Parathyroid adenoma (tissue), 2 donors: ENCODE data around the gene TMEM247.

Experiments
- H2AFZ ChIP-seq: fragments of 300-600 bp; sonication (generic); one replicate; pipeline ENCODE4 v1.7.0; 2017; ENCODE audit warnings: antibody characterized with exemption, mild to moderate bottlenecking
- H3K27ac ChIP-seq: fragments of 300-600 bp; sonication (generic); one replicate; pipeline ENCODE4 v1.7.0; 2017
- H3K27me3 ChIP-seq: fragments of 300-600 bp; sonication (generic); one replicate; pipeline ENCODE4 v1.7.0; 2017; ENCODE audit warnings: low read length; ENCODE audit not compliant: control insufficient read depth, insufficient read depth
- H3K36me3 ChIP-seq: fragments of 300-600 bp; sonication (generic); one replicate; pipeline ENCODE4 v1.7.0; 2017; ENCODE audit warnings: low read length; ENCODE audit not compliant: control insufficient read depth, insufficient read depth
- H3K4me1 ChIP-seq: fragments of 300-600 bp; sonication (generic); one replicate; pipeline ENCODE4 v1.7.0; 2017; ENCODE audit warnings: control low read depth
- H3K4me2 ChIP-seq: fragments of 300-600 bp; sonication (generic); one replicate; pipeline ENCODE4 v1.7.0; 2017; ENCODE audit warnings: low read length
- H3K4me3 ChIP-seq: fragments of 300-600 bp; sonication (generic); one replicate; pipeline ENCODE4 v1.7.0; 2017; ENCODE audit warnings: low read depth, low read length
- H3K79me2 ChIP-seq: fragments of 300-600 bp; sonication (generic); one replicate; pipeline ENCODE4 v1.7.0; 2017; ENCODE audit warnings: control low read depth
- H3K9ac ChIP-seq: fragments of 300-600 bp; sonication (generic); one replicate; pipeline ENCODE4 v1.7.0; 2017; ENCODE audit warnings: mild to moderate bottlenecking
- H3K9me3 ChIP-seq: fragments of 300-600 bp; sonication (generic); one replicate; pipeline ENCODE4 v1.7.0; 2017; ENCODE audit warnings: low read length; ENCODE audit not compliant: control insufficient read depth
- TF ChIP-seq, protein P1 (sequence below): fragments of 300-600 bp; sonication (generic); IDR thresholded peaks from one replicate; pipeline ENCODE4 v1.7.0; 2017; ENCODE audit warnings: antibody characterized with exemption, mild to moderate bottlenecking
- donor health status: primary hyperparathyroidism.

The TMEM247 gene

DNA sequence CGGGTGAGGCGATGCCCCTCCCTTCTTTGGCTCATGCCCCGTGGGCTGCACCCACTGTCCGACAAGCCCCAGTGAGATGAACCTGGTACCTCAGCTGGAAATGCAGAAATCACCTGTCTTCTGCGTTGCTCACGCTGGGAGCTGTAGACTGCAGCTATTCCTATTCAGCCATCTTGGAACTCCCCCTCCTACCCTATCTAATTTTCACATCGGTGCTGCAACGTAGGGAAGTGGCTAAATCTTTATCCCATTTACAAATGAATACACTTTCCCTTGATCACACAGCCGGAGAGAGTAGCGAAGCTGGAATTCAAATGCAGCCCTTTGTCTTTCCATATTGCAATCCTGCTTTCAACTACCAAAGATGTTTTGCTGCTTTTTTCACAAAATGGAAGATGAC, 1.4 kb upstream of the TMEM247 start:
- Histone ChIP-seq H3K9me3 (no peaks in the 10 kb centered on the region), H3K9ac (no peak overlapping the region), H3K79me2 (no peaks in the 10 kb centered on the region), H3K4me3 (no peak overlapping the region), H3K36me3 (no peaks in the 10 kb centered on the region), H3K27me3 (peaks cover 4% of the 10 kb centered on the region), H3K4me1 (no peaks in the 10 kb centered on the region), H3K27ac (no peak overlapping the region), H2AFZ (no peak overlapping the region), H3K4me2 (no peak overlapping the region)
- TF ChIP-seq, protein P1, sequence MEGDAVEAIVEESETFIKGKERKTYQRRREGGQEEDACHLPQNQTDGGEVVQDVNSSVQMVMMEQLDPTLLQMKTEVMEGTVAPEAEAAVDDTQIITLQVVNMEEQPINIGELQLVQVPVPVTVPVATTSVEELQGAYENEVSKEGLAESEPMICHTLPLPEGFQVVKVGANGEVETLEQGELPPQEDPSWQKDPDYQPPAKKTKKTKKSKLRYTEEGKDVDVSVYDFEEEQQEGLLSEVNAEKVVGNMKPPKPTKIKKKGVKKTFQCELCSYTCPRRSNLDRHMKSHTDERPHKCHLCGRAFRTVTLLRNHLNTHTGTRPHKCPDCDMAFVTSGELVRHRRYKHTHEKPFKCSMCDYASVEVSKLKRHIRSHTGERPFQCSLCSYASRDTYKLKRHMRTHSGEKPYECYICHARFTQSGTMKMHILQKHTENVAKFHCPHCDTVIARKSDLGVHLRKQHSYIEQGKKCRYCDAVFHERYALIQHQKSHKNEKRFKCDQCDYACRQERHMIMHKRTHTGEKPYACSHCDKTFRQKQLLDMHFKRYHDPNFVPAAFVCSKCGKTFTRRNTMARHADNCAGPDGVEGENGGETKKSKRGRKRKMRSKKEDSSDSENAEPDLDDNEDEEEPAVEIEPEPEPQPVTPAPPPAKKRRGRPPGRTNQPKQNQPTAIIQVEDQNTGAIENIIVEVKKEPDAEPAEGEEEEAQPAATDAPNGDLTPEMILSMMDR: no peak

DNA sequence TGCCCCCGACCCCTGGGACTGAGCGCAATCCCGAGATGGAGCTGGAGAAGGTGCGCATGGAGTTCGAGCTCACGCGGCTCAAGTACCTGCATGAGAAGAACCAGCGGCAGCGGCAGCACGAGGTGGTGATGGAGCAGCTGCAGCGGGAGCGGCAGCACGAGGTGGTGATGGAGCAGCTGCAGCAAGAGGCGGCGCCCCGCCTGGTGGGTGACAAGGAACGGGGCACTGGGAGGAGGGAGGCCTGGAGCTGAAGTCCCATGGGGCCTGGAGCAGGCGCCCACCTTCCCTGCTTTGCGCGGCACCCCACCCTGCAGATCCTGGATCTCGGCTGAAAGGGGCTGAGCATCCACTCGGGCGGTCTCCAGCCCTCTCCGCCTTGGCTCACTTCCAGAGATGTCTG, 1.2 kb downstream of the TMEM247 start:
- H3K4me3 ChIP-seq: no peak overlapping the region
- TF ChIP-seq, protein P1: no peak
- no peaks in the 10 kb centered on the region for H3K79me2 ChIP-seq
- no peak overlapping the region for H3K9ac ChIP-seq
- no peak overlapping the region for H2AFZ ChIP-seq
- no peaks in the 10 kb centered on the region for H3K4me1 ChIP-seq
- no peaks in the 10 kb centered on the region for H3K9me3 ChIP-seq
- H3K36me3 ChIP-seq: no peaks in the 10 kb centered on the region
- H3K27ac ChIP-seq: no peak overlapping the region
- peaks cover 4% of the 10 kb centered on the region for H3K27me3 ChIP-seq
- H3K4me2 ChIP-seq: no peak overlapping the region

DNA sequence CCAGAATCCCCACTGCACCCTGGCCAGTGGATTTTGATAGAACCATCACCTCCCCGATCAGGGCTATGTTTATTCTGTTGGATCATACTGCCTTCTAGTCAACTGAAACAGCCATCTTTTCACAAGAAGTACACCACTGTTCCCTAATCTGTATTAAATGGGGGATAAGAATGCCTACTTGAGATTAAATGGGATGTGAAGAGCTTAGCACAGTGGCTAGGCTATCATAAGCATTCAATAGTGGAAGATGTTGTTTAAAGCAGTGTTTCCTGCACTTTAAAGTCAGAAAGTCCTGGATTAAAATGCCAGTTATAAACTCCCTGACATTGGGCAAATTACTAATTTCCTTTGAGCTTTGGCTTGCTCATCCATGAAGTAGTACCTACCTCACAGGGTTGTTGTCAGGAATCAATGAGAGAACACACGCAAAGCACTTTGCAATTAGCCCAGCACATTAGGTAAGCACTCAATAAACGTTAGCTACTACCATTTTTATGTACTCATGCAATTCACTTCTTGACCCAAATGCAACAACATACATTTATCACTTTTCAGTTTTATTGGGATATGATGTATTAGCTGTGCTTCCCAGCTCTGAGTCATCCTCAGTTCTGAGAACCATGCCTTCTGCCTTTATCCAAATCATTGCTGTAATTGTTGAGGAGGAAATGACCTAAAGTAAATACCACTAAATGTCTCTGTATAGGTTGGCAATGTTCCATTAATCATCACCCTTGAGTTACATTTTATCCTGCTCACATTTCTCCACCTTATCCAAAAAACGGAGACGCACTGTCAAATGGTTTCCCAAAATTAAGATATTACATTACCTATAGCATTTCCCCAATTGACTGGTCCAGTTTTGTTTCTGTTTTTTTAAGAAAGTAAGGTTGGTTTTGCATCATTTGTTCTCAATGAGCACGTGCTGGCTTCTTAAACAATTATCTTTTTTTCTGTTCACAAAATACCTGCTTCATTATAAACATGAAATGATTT, 2.1 kb downstream of the TMEM247 start:
- H3K9me3 ChIP-seq: no peaks in the 10 kb centered on the region
- no peak overlapping the region for H3K9ac ChIP-seq
- H2AFZ ChIP-seq: no peak overlapping the region
- H3K36me3 ChIP-seq: no peaks in the 10 kb centered on the region
- H3K27me3 ChIP-seq: peaks cover 4% of the 10 kb centered on the region
- no peaks in the 10 kb centered on the region for H3K4me1 ChIP-seq
- TF ChIP-seq, protein P1: no peak
- H3K79me2 ChIP-seq: no peaks in the 10 kb centered on the region
- no peak overlapping the region for H3K4me2 ChIP-seq
- H3K27ac ChIP-seq: no peak overlapping the region
- no peak overlapping the region for H3K4me3 ChIP-seq

DNA sequence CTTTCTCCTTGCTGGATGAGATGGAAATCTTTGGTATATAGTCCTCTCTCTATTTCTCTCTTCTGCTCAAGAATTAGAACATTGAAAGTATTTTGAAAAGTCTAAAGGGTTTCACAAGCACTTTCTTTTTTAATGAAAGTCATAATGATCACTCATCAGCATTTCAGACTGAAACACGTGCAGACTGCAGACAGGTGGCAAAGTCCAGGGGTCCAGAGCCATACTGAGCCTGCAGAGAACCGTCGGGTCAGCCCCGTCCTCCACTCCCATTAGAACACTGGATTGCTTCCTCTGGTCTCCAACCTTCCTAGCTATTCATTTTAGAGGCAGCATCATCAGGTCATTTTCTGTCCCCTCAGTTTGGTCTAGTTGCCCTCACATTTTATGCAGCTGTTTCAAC, 3.1 kb downstream of the TMEM247 start:
- no peaks in the 10 kb centered on the region for H3K36me3 ChIP-seq
- no peak overlapping the region for H3K4me3 ChIP-seq
- H3K4me1 ChIP-seq: no peaks in the 10 kb centered on the region
- TF ChIP-seq, protein P1: no peak
- H3K27ac ChIP-seq: no peak overlapping the region
- H3K27me3 ChIP-seq: peaks cover 4% of the 10 kb centered on the region
- H3K4me2 ChIP-seq: no peak overlapping the region
- no peak overlapping the region for H2AFZ ChIP-seq
- no peak overlapping the region for H3K9ac ChIP-seq
- no peaks in the 10 kb centered on the region for H3K79me2 ChIP-seq
- H3K9me3 ChIP-seq: no peaks in the 10 kb centered on the region
